Measurements from ENCODE around the gene FLVCR2. TPM values are rescaled to one million over a fixed set of nuclear protein-coding genes. Genes with fewer than 3 reads are reported as not detected.

Gene FLVCR2
- total RNA-seq, 4 donors from 2014 or later, result 11.8 to 24.3 (median 16.7) TPM

GRCh38 chr14:75542588-75543091 is 35.8 kb upstream of the FLVCR2 start:
- H3K4me3 ChIP-seq (ENCODE audit: low read depth, poor library complexity, severe bottlenecking), result no peak overlapping the region
- 21 to 38% methylated on average over 9 to 10 of the region's 10 CpGs for WGBS, 2 donors

GRCh38 chr14:75543253-75543652 is 35.2 kb upstream of the FLVCR2 start:
- H3K4me3 ChIP-seq (ENCODE audit: low read depth, poor library complexity, severe bottlenecking), result no peak overlapping the region
- TF ChIP-seq POLR2A (IDR thresholded peaks at IDR 0.05), result no peak
- no peak for TF ChIP-seq CTCF (IDR thresholded peaks at IDR 0.05)
- DNase-seq (ENCODE audit: low spot score in 2 of 2), result no peak
- 55 to 75% methylated on average over 4 of the region's 4 CpGs for WGBS, 2 donors
- intact Hi-C loops (cut with DNase I; ENCODE audit: low total_unique reads), result no loop called here

More at GRCh38 chr14:75542588-75543091, 35.8 kb upstream of the FLVCR2 start:
- intact Hi-C loops (cut with DNase I; ENCODE audit: low total_unique reads), result no loop called here
- DNase-seq (ENCODE audit: low spot score in 2 of 2), result peak; percentile 73 to 89
- no peak for TF ChIP-seq POLR2A (IDR thresholded peaks at IDR 0.05)
- no peak for TF ChIP-seq CTCF (IDR thresholded peaks at IDR 0.05)

GRCh38 chr14:75543786-75544185 is 34.6 kb upstream of the FLVCR2 start:
- TF ChIP-seq CTCF (IDR thresholded peaks at IDR 0.05), result no peak
- no peak for TF ChIP-seq POLR2A (IDR thresholded peaks at IDR 0.05)
- no peak for DNase-seq (ENCODE audit: low spot score in 2 of 2)
- no peak overlapping the region for H3K4me3 ChIP-seq (ENCODE audit: low read depth, poor library complexity, severe bottlenecking)
- 85 to 93% methylated on average over 2 of the region's 2 CpGs for WGBS, 2 donors
- intact Hi-C loops (cut with DNase I; ENCODE audit: low total_unique reads), result no loop called here

GRCh38 chr14:75545907-75546306 is 32.5 kb upstream of the FLVCR2 start:
- intact Hi-C loops (cut with DNase I; ENCODE audit: low total_unique reads), result no loop called here
- WGBS, 2 donors, result 88 to 89% methylated on average over 13 of the region's 13 CpGs
- TF ChIP-seq CTCF (IDR thresholded peaks at IDR 0.05) (no peak), POLR2A (IDR thresholded peaks at IDR 0.05) (no peak)
- DNase-seq (ENCODE audit: low spot score in 2 of 2), result no peak
- no peak overlapping the region for H3K4me3 ChIP-seq (ENCODE audit: low read depth, poor library complexity, severe bottlenecking)

GRCh38 chr14:75547552-75548250 is 30.7 kb upstream of the FLVCR2 start:
- TF ChIP-seq POLR2A (IDR thresholded peaks at IDR 0.05), result no peak
- no peak for TF ChIP-seq CTCF (IDR thresholded peaks at IDR 0.05)
- no peak overlapping the region for H3K4me3 ChIP-seq (ENCODE audit: low read depth, poor library complexity, severe bottlenecking)
- DNase-seq (ENCODE audit: low spot score in 2 of 2), result no peak
- WGBS, 2 donors, result 87 to 90% methylated on average over 10 to 11 of the region's 11 CpGs
- intact Hi-C loops (cut with DNase I; ENCODE audit: low total_unique reads), result no loop called here

Data from lower leg skin (tissue), 4 donors.